Measurements from ENCODE around the gene IFITM5. TPM values are rescaled to one million over a fixed set of nuclear protein-coding genes. Genes with fewer than 3 reads are reported as not detected.
A peak's percentile ranks its signal among the peaks of the same experiment; 100 is the strongest.

Gene IFITM5
- total and polyA plus RNA-seq, 9 of the 15 experiments (the other 6 are each of a cell fraction or from before 2014, with no cell fraction given) = 0.19 TPM; not detected in 8

GRCh38 chr11:290621-291231 lies 8.6 kb downstream of the IFITM5 start (continued):
- TF ChIP-seq MGA (IDR thresholded peaks at IDR 0.05) = no peak
- TF ChIP-seq TEAD2 (tag; IDR thresholded peaks at IDR 0.05) = no peak
- 0 out of 2 replicates have a peak, but pooled peaks have one; percentile 22 for TF ChIP-seq POLR2G (IDR thresholded peaks at IDR 0.05; ENCODE audit: low read depth, low read length)
- no peak for TF ChIP-seq NCOA4 (IDR thresholded peaks at IDR 0.05; ENCODE audit: partially characterized antibody)
- TF ChIP-seq ZNF146 (CRISPR knock-in tag; IDR thresholded peaks at IDR 0.05; ENCODE audit: unreplicated experiment) = no peak
- TF ChIP-seq USF2 (CRISPR knock-in tag; IDR thresholded peaks at IDR 0.05) = no peak

Data from K562 (cell line).